Tibial artery (tissue), 4 donors: ENCODE measurements around the gene GLOD4.

Source experiments
- DNase-seq, 2 donors: peaks; one replicate each; pipeline ENCODE4 v3.0.0-alpha.2; 2019
- H3K27ac ChIP-seq, 2 donors: fragments of 200-600 bp; sonication (generic) in 1 of 2; 1 replicate in 1 of 2; 2 replicates in 1 of 2; pipeline ENCODE4 v1.5.1; 2018 to 2019; ENCODE audit warnings: mild to moderate bottlenecking in 1 of 2
- H3K27me3 ChIP-seq, 2 donors: fragments of 200-600 bp; sonication (generic) in 1 of 2; one replicate each; pipeline versions ENCODE4 v1.5.1 to v1.6.0; 2016 to 2019
- H3K36me3 ChIP-seq, 3 donors: fragments of 200-600 bp; sonication (generic) in 2 of 3; one replicate each; pipeline ENCODE4 v1.5.1; 2016 to 2019; ENCODE audit warnings: mild to moderate bottlenecking in 2 of 3
- H3K4me1 ChIP-seq, 4 donors: fragments of 200-600 bp; sonication (generic) in 2 of 4; 1 replicate in 3 of 4; 2 replicates in 1 of 4; pipeline ENCODE4 v1.5.1; 2016 to 2019
- H3K4me3 ChIP-seq, 2 donors: fragments of 200-600 bp; sonication (generic) in 1 of 2; 1 replicate in 1 of 2; 2 replicates in 1 of 2; pipeline ENCODE4 v1.5.1; 2018 to 2019; ENCODE audit warnings: mild to moderate bottlenecking in 2 of 2
- H3K9me3 ChIP-seq, 3 donors: fragments of 200-600 bp; sonication (generic) in 1 of 3; one replicate each; pipeline ENCODE4 v1.5.1; 2016 to 2019
- intact Hi-C: fragments of 100-400 bp; cut with DNase I; formaldehyde crosslinking; loops from one replicate; pipeline ENCODE4 v1.15.0; 2023; ENCODE audit warnings: low total_unique reads
- TF ChIP-seq, protein P1 (sequence below), 2 experiments: fragments of 200-600 bp in 1 of 2; fragments of 450-650 bp in 1 of 2; IDR thresholded peaks; one replicate each; pipeline ENCODE4 v1.5.1; 2017 to 2019; ENCODE audit warnings: antibody characterized with exemption in 2 of 2, mild to moderate bottlenecking in 1 of 2, moderate library complexity in 1 of 2

The GLOD4 gene

DNA sequence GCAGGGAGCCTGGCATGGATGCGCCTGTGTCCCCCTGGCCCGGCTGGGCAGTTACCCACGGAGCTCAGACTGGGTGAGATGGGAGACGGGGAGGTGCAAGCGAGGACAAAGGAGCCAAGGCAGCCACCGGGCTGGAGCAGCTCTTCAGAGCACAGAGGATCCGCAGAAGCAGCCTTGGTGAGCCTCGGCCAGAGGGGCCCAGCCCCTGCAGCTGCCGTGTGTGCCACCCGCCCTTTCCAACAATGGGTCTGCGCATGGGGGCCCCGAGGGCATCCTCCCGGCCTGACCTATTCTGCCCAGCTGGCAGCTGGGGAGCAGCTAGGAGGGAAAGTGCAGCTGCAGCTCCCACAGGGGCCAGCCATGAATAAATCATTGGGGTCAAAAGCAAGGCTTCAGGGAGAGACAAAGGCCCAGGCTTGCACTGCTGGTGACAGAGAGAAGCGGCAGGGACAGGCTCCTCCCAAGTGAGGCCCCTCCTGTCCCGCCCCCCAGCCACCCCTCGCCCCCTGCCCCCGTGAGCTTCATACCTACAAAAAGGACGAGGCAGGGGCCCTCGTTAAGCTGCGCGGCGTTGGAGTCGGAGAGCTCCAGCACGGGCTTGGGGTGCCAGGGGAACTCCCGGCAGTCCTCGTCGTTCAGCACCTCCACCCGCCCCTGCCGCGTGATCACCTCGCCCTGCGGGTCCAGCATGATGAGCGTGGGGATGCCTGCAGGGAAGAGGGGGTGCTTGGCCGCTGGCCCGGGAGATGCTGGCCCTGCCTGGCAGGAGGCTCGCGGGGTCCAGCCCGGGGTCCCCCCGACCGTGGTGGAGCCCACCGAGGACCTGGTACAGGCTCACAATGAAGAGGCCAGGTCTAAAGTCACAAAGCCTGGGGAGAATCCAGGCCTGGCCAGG is 22.7 kb upstream of the GLOD4 start:
- no peak overlapping the region for H3K27ac ChIP-seq
- TF ChIP-seq, protein P1, sequence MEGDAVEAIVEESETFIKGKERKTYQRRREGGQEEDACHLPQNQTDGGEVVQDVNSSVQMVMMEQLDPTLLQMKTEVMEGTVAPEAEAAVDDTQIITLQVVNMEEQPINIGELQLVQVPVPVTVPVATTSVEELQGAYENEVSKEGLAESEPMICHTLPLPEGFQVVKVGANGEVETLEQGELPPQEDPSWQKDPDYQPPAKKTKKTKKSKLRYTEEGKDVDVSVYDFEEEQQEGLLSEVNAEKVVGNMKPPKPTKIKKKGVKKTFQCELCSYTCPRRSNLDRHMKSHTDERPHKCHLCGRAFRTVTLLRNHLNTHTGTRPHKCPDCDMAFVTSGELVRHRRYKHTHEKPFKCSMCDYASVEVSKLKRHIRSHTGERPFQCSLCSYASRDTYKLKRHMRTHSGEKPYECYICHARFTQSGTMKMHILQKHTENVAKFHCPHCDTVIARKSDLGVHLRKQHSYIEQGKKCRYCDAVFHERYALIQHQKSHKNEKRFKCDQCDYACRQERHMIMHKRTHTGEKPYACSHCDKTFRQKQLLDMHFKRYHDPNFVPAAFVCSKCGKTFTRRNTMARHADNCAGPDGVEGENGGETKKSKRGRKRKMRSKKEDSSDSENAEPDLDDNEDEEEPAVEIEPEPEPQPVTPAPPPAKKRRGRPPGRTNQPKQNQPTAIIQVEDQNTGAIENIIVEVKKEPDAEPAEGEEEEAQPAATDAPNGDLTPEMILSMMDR (IDR thresholded peaks at IDR 0.05): no peak
- no peaks in the 10 kb centered on the region for H3K27me3 ChIP-seq
- peaks cover 0 to 31% (median 7%) of the 10 kb centered on the region in 3 donors for H3K36me3 ChIP-seq
- intact Hi-C loops: loop anchor here (5.0 kb wide), 1 partner anchor 258 kb away; no protein-coding TSS in a partner anchor
- H3K4me3 ChIP-seq: no peak overlapping the region
- H3K9me3 ChIP-seq: no peaks in the 10 kb centered on the region
- DNase-seq: no peak
- H3K4me1 ChIP-seq: peaks cover 0 to 17% (median 4%) of the 10 kb centered on the region in 4 donors

DNA sequence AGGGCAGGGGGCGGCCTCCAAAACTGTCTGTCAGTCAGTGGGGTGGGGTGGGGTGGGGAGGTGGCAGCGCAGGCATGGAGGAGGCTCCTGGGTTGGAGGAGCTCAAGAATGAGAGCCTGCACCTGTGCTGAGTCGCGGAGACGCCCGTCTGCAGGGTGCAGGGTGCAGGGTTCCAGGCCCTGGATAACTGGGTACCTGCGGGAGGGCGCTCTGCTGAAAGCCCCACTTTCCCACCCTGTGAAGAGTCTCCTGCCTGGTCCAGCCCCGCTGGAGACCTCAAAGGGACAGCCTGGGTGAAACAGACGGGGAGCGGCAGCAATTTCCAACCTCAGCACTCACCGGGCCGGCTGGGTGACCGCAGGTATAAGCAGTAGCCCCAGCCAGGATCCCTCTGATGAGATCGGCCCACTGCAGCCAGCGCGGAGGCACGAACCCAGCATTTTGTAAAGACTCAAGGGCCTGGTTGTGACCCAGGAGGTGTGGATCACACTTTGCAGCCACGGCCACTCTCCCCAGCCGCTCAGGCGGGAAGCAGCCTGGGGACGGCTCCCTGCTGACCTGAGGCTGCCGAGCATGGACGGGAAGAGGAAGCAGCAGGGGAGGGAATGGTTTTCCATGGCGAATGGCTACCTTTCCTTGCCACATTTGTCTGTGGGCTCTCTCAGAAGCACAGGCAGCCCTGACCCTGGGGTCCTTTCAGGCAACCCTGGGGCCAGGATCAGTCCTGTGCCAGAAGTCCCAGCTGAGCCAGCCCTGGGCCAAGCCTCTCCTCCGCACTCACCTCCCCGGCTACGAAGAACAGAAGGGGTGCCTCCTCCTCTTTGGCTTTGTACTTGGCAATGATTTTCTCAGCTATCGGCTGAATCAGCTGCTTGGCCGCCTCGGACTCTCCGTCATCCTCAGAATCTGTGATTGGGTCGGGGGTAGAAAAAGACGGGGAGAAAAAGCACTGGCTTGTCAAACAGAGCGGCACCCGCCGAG is 21.1 kb upstream of the GLOD4 start:
- Histone ChIP-seq H3K27ac (no peak overlapping the region), H3K36me3 (peaks cover 0 to 34% (median 7%) of the 10 kb centered on the region in 3 donors), H3K4me1 (peaks cover 0 to 17% (median 4%) of the 10 kb centered on the region in 4 donors), H3K9me3 (no peaks in the 10 kb centered on the region), H3K27me3 (no peaks in the 10 kb centered on the region), H3K4me3 (no peak overlapping the region)
- DNase-seq: no peak
- intact Hi-C loops: loop anchor here (5.0 kb wide), 1 partner anchor 259 kb away; no protein-coding TSS in a partner anchor
- TF ChIP-seq, protein P1 (IDR thresholded peaks at IDR 0.05): no peak

- Histone ChIP-seq H3K9me3 (no peaks in the 10 kb centered on the region), H3K27me3 (no peaks in the 10 kb centered on the region), H3K27ac (peak overlapping the region in 1 of 2 donors; percentile 27), H3K4me3 (no peak overlapping the region), H3K36me3 (peaks cover 0 to 34% (median 7%) of the 10 kb centered on the region in 3 donors), H3K4me1 (peaks cover 0 to 17% (median 4%) of the 10 kb centered on the region in 4 donors)
- TF ChIP-seq, protein P1 (IDR thresholded peaks at IDR 0.05): no peak
- no peak for DNase-seq
- intact Hi-C loops: loop anchor here (5.0 kb wide), 1 partner anchor 260 kb away; no protein-coding TSS in a partner anchor
Measured at GRCh38 chr17:802481-802880, 20.4 kb upstream of the GLOD4 start.

GRCh38 chr17:801660-802059 is 19.6 kb upstream of the GLOD4 start:
- peaks cover 0 to 17% (median 4%) of the 10 kb centered on the region in 4 donors for H3K4me1 ChIP-seq
- H3K27me3 ChIP-seq: no peaks in the 10 kb centered on the region
- no peak overlapping the region for H3K4me3 ChIP-seq
- TF ChIP-seq, protein P1 (IDR thresholded peaks at IDR 0.05): no peak
- peak overlapping the region in 1 of 2 donors; percentile 27 for H3K27ac ChIP-seq
- peaks cover 0 to 34% (median 7%) of the 10 kb centered on the region in 3 donors for H3K36me3 ChIP-seq
- intact Hi-C loops: loop anchor here (5.0 kb wide), 1 partner anchor 261 kb away; no protein-coding TSS in a partner anchor
- no peaks in the 10 kb centered on the region for H3K9me3 ChIP-seq
- DNase-seq: no peak
